ENCODE measurements around the gene LAGE3.

DNA sequence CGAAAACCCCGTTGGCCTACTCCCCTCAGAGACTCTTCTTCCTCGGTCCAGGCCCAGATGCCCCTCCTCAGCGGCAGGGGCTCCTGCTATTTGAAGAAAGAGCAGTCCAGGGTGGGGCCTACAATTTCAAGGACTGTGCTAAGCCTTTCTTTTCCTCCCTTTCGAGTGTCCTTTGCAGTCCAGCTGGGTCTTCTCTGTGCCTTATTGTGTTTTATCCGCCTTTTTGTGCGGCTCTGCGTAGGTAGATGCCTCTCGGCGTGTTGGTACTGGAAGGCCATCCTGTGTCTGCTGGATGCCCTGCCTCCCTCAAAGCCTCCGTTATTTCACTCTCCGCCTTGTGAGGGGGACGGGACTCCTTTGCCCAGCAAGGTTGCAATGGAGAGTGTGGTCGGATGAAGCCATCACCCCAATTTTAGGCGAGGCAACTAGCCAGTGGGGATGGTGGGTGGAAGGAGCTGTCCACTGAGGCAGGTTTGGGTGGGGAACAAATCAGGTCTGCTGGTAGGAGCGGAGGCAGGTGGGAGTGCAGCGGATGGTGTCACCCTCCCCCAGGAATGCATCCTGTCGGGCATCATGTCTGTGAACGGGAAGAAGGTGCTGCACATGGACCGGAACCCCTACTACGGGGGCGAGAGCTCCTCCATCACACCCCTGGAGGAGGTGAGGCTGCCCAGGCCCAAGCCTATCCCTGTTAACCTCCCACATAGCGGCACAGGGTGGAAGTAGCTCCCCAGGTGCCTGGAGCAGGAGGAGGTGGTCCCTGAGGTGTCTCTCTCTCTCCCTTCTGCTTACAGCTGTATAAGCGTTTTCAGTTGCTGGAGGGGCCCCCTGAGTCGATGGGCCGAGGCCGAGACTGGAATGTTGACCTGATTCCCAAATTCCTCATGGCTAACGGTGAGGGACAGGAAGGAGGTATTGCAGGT lies 40.8 kb downstream of the LAGE3 start:
- TF ChIP-seq, protein P1, sequence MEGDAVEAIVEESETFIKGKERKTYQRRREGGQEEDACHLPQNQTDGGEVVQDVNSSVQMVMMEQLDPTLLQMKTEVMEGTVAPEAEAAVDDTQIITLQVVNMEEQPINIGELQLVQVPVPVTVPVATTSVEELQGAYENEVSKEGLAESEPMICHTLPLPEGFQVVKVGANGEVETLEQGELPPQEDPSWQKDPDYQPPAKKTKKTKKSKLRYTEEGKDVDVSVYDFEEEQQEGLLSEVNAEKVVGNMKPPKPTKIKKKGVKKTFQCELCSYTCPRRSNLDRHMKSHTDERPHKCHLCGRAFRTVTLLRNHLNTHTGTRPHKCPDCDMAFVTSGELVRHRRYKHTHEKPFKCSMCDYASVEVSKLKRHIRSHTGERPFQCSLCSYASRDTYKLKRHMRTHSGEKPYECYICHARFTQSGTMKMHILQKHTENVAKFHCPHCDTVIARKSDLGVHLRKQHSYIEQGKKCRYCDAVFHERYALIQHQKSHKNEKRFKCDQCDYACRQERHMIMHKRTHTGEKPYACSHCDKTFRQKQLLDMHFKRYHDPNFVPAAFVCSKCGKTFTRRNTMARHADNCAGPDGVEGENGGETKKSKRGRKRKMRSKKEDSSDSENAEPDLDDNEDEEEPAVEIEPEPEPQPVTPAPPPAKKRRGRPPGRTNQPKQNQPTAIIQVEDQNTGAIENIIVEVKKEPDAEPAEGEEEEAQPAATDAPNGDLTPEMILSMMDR (IDR thresholded peaks at IDR 0.05; ENCODE audit: poor library complexity) = no peak
- no peak for TF ChIP-seq EZH2 (IDR thresholded peaks at IDR 0.05; ENCODE audit: borderline replicate concordance)

Measured in hepatocyte (in vitro differentiated cells).